Posterior vena cava (tissue), 2 donors: Measurements from ENCODE around the gene UST. TPM values are rescaled to one million over a fixed set of nuclear protein-coding genes. Genes with fewer than 3 reads are reported as not detected.
"Not testable (repeated sequence)": the region's sequence is repeated elsewhere in the genome, so short reads cannot be mapped to it uniquely, and the experiment has no call there.

Source experiments
- DNase-seq: peaks from one replicate; pipeline ENCODE4 v3.0.0-alpha.2; 2020; ENCODE audit warnings: low spot score
- intact Hi-C, 2 donors: fragments of 100-400 bp; cut with DNase I; formaldehyde crosslinking; loops; one replicate each; pipeline versions ENCODE4 v1.14.1 to v1.14.2; 2022 to 2023
- total RNA-seq, 2 donors: library from RNA; stranded (reverse); fragmentation: NEBNext Ultra II Directional; extraction: Animal tissue kit (Norgen Biotek cat#: 25700); gene quantifications; one replicate each; pipeline ENCODE4 v1.2.1, GENCODE V29; 2021
- donor health status: DM: yes; HTN: yes; CAD: no.
- donor health status: DM: yes; HTN: yes; CAD: no.

UST gene
- total RNA-seq, 2 donors from 2014 or later: 15.2 to 19.4 TPM

GRCh38 chr6:149027484-149027883, 280.7 kb downstream of the UST start:
- no peak for DNase-seq
- intact Hi-C loops: loop anchor here in 1 of 2 donors (5.0 kb wide), 1 partner anchor 500 kb away; no protein-coding TSS in a partner anchor

GRCh38 chr6:149028767-149029405, 282.1 kb downstream of the UST start:
- DNase-seq: no peak
- intact Hi-C loops: loop anchor here in 1 of 2 donors (5.0 kb wide), 1 partner anchor 498 kb away; no protein-coding TSS in a partner anchor

- intact Hi-C loops: loop anchor here in 1 of 2 donors (5.0 kb wide), 1 partner anchor 401 kb away; no protein-coding TSS in a partner anchor
- DNase-seq: no peak
These were observed 284.5 kb downstream of the UST start for GRCh38 chr6:149031201-149031858.

GRCh38 chr6:149031859-149032598, 285.2 kb downstream of the UST start:
- intact Hi-C loops: loop anchor here in 1 of 2 donors (5.0 kb wide), 1 partner anchor 400 kb away; no protein-coding TSS in a partner anchor
- peak; percentile 78 for DNase-seq

GRCh38 chr6:149032599-149033405, 286.0 kb downstream of the UST start:
- DNase-seq: no peak
- intact Hi-C loops: loop anchor here in 1 of 2 donors (5.0 kb wide), 1 partner anchor 399 kb away; no protein-coding TSS in a partner anchor

- DNase-seq: no peak
- intact Hi-C loops: loop anchor here in 1 of 2 donors (5.0 kb wide), 1 partner anchor 399 kb away; no protein-coding TSS in a partner anchor
These were observed 286.6 kb downstream of the UST start for GRCh38 chr6:149033454-149033853.

GRCh38 chr6:149035766-149036165, 288.9 kb downstream of the UST start:
- DNase-seq: no peak
- intact Hi-C loops: no loop called here

- intact Hi-C loops: no loop called here
- no peak for DNase-seq
These were observed 290.3 kb downstream of the UST start for GRCh38 chr6:149037051-149037671.

- intact Hi-C loops, DNase-seq: not testable (repeated sequence)
These were observed 292.2 kb downstream of the UST start for GRCh38 chr6:149039025-149039424.

- no peak for DNase-seq
- intact Hi-C loops: no loop called here
These were observed 295.1 kb downstream of the UST start for GRCh38 chr6:149041953-149042352.

GRCh38 chr6:149043476-149044130, 296.8 kb downstream of the UST start:
- intact Hi-C loops: no loop called here
- no peak for DNase-seq

- intact Hi-C loops: no loop called here
- no peak for DNase-seq
These were observed 297.7 kb downstream of the UST start for GRCh38 chr6:149044528-149044927.

GRCh38 chr6:149045404-149045803, 298.6 kb downstream of the UST start:
- intact Hi-C loops: no loop called here
- DNase-seq: no peak

GRCh38 chr6:149046164-149046821, 299.5 kb downstream of the UST start:
- DNase-seq: no peak
- intact Hi-C loops: no loop called here

- intact Hi-C loops: no loop called here
- DNase-seq: no peak
These were observed 300.0 kb downstream of the UST start for GRCh38 chr6:149046822-149047246.

GRCh38 chr6:149049230-149049629, 302.4 kb downstream of the UST start:
- no peak for DNase-seq
- intact Hi-C loops: no loop called here

GRCh38 chr6:149050160-149050559, 303.3 kb downstream of the UST start:
- intact Hi-C loops: no loop called here
- DNase-seq: no peak
